Mesendoderm (in vitro differentiated cells): ENCODE measurements around the gene BEGAIN. TPM values are rescaled to one million over a fixed set of nuclear protein-coding genes. Genes with fewer than 3 reads are reported as not detected.
A peak's percentile ranks its signal among the peaks of the same experiment; 100 is the strongest.

Experiments used
- DNase-seq: peaks from one replicate; pipeline ENCODE4 v3.0.0; 2013
- H2AK5ac ChIP-seq: 2 replicates; pipeline ENCODE4 v1.6.1; 2013; ENCODE audit warnings: low read length, inconsistent platforms
- H2BK120ac ChIP-seq: 2 replicates; pipeline ENCODE4 v1.6.1; 2013; ENCODE audit warnings: low read depth, mild to moderate bottlenecking, low read length, moderate library complexity, mixed read lengths
- H2BK15ac ChIP-seq: replicated peaks from 2 replicates; pipeline ENCODE4 v1.6.1; 2013; ENCODE audit warnings: low read depth, mild to moderate bottlenecking, moderate library complexity
- H2BK5ac ChIP-seq: 2 replicates; pipeline ENCODE4 v1.6.1; 2013; ENCODE audit warnings: low read length, inconsistent platforms
- H3K18ac ChIP-seq: 2 replicates; pipeline ENCODE4 v1.6.1; 2013; ENCODE audit warnings: mild to moderate bottlenecking, low read length, mixed read lengths
- H3K23ac ChIP-seq: one replicate; pipeline ENCODE4 v1.6.1; 2013; ENCODE audit warnings: low read length
- H3K27ac ChIP-seq: 2 replicates; pipeline ENCODE4 v1.5.1; 2013; ENCODE audit warnings: low read depth, mild to moderate bottlenecking, inconsistent platforms, low read length, moderate library complexity
- H3K27me3 ChIP-seq: 2 replicates; pipeline ENCODE4 v1.6.1; 2013; ENCODE audit warnings: low read length, control low read depth, mild to moderate bottlenecking, inconsistent platforms; ENCODE audit not compliant: insufficient read depth, poor library complexity
- H3K36me3 ChIP-seq: 2 replicates; pipeline ENCODE4 v1.6.1; 2013; ENCODE audit warnings: low read length, inconsistent platforms; ENCODE audit not compliant: control insufficient read depth, insufficient read depth
- H3K4ac ChIP-seq: one replicate; pipeline ENCODE4 v1.6.1; 2013; ENCODE audit warnings: low read depth, mild to moderate bottlenecking, low read length, moderate library complexity
- H3K4me1 ChIP-seq: 2 replicates; pipeline ENCODE4 v1.6.1; 2013; ENCODE audit warnings: low read depth, low read length, inconsistent platforms; ENCODE audit not compliant: control insufficient read depth
- H3K4me2 ChIP-seq: 2 replicates; pipeline ENCODE4 v1.6.1; 2013; ENCODE audit warnings: low read length
- H3K4me3 ChIP-seq: 2 replicates; pipeline ENCODE4 v1.5.1; 2013; ENCODE audit warnings: mild to moderate bottlenecking, low read length
- H3K56ac ChIP-seq: one replicate; pipeline ENCODE4 v1.6.1; 2013; ENCODE audit warnings: low read length
- H3K79me1 ChIP-seq: 2 replicates; pipeline ENCODE4 v1.6.1; 2013; ENCODE audit warnings: low read length, inconsistent platforms
- H3K79me2 ChIP-seq: 2 replicates; pipeline ENCODE4 v1.6.1; 2013; ENCODE audit warnings: mild to moderate bottlenecking, low read length; ENCODE audit not compliant: control insufficient read depth, insufficient read depth
- H3K9ac ChIP-seq: 2 replicates; pipeline ENCODE4 v1.6.1; 2013; ENCODE audit warnings: low read length, inconsistent platforms
- H4K5ac ChIP-seq: one replicate; pipeline ENCODE4 v1.6.1; 2013; ENCODE audit warnings: low read length
- H4K8ac ChIP-seq: one replicate; pipeline ENCODE4 v1.6.1; 2013; ENCODE audit warnings: low read depth, mild to moderate bottlenecking, control low read depth, low read length, moderate library complexity
- WGBS: extraction: QIAGEN DNeasy Blood & Tissue Kit; methylation state at CpG from one replicate; pipeline ENCODE4 v1.1.7; 2013; ENCODE audit warnings: low lambda C conversion rate, missing lambda C conversion rate; ENCODE audit not compliant: insufficient coverage; ENCODE audit errors: extremely low coverage; 5-methylcytosine and 5-hydroxymethylcytosine counted together
- polyA plus RNA-seq, 2 experiments: library from polyadenylated mRNA; stranded (reverse); fragments of 200-250 nt; gene quantifications; one replicate each; pipeline ENCODE4 v1.2.3, GENCODE V29; 2013

BEGAIN gene
- 0.69 TPM for polyA plus RNA-seq (2013, experiment 1 of 2)
- 0.81 TPM for polyA plus RNA-seq (2013, experiment 2 of 2)

- Histone ChIP-seq H3K27me3 (peaks cover 5% of the 10 kb centered on the region), H3K4me3 (peak within 1 kb of the TSS; percentile 35), H2AK5ac (no peak within 1 kb of the TSS), H2BK120ac (no peak within 1 kb of the TSS), H2BK15ac (no peak within 1 kb of the TSS), H3K56ac (peak within 1 kb of the TSS; percentile 90), H3K4me2 (peak within 1 kb of the TSS; percentile 64), H3K23ac (peak within 1 kb of the TSS; percentile 45), H4K8ac (no peak within 1 kb of the TSS), H3K27ac (no peak within 1 kb of the TSS), H3K9ac (peak within 1 kb of the TSS; percentile 63), H4K5ac (no peak within 1 kb of the TSS), H3K4me1 (peaks cover 2% of the 10 kb centered on the region), H3K18ac (no peak within 1 kb of the TSS), H3K79me1 (no peaks in the 10 kb centered on the region), H2BK5ac (no peak within 1 kb of the TSS), H3K79me2 (no peaks in the 10 kb centered on the region), H3K4ac (no peak within 1 kb of the TSS), H3K36me3 (no peaks in the 10 kb centered on the region)
- no peak for DNase-seq
- no CpG with 5 or more reads among the region's 90 CpGs for WGBS
Observed at GRCh38 chr14:100587086-100587762, at the start of gene BEGAIN. Gene BEGAIN, minus strand, starts transcription at chr14:100587417. Its CDS starts 127 bp downstream, at chr14:100587290.

DNA sequence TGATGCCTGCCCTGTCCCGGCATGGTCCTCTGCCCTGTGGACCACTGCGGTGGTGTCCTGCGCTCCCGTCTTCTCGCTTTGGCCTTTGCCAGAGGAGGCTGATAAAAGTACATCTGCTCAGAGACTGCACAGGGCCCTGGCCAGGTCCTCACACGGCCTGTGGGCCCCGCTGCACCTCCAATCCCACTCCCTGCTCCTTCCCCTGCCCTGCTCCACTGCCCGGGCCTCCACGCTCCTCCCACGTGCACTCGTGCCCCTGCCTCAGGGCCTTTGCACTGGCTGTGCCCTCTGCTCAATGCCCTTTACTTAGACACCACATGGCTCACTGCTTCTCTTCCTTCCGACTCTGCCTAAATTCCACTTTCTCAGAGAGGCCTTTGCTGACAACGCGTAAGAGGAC, 49.3 kb upstream of the BEGAIN start:
- no peak for DNase-seq
- no peaks in the 10 kb centered on the region for H3K36me3 ChIP-seq
- H3K4me3 ChIP-seq: no peak overlapping the region
- no peak overlapping the region for H4K8ac ChIP-seq
- H2BK120ac ChIP-seq: no peak overlapping the region
- no peak overlapping the region for H3K18ac ChIP-seq
- H2BK15ac ChIP-seq: no peak overlapping the region
- H3K4ac ChIP-seq: no peak overlapping the region
- H3K79me1 ChIP-seq: no peaks in the 10 kb centered on the region
- no peak overlapping the region for H3K23ac ChIP-seq
- no peak overlapping the region for H2AK5ac ChIP-seq
- H3K79me2 ChIP-seq: no peaks in the 10 kb centered on the region
- no peaks in the 10 kb centered on the region for H3K27me3 ChIP-seq
- H3K4me2 ChIP-seq: no peak overlapping the region
- no CpG with 5 or more reads among the region's 14 CpGs for WGBS
- H3K4me1 ChIP-seq: no peaks in the 10 kb centered on the region
- no peak overlapping the region for H4K5ac ChIP-seq
- H3K56ac ChIP-seq: no peak overlapping the region
- H3K9ac ChIP-seq: no peak overlapping the region
- no peak overlapping the region for H3K27ac ChIP-seq
- H2BK5ac ChIP-seq: no peak overlapping the region

DNA sequence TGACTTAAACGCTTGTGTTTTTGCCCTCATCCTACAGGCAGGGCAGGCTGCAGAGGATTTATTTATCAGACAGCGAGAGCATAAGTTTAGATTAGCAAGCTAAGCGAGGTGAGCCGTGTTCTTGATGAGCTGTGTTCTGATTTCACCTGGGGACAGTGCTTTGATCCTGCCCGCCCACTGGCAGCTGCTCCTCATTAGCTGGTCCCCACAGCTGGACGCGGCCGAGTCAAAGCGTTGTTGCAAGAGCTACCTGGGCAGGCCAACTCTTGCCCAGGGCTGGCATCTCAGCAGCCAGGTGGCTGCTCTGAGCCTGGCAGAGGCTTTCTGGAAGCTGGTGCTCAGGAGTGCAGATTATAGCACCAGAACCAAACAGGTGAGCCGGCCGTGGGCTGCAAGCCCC, 46.8 kb upstream of the BEGAIN start:
- Histone ChIP-seq H3K79me1 (no peaks in the 10 kb centered on the region), H3K4me2 (no peak overlapping the region), H2AK5ac (no peak overlapping the region), H3K27me3 (no peaks in the 10 kb centered on the region), H3K9ac (no peak overlapping the region), H3K56ac (no peak overlapping the region), H3K79me2 (no peaks in the 10 kb centered on the region), H2BK120ac (no peak overlapping the region), H3K18ac (no peak overlapping the region), H2BK5ac (no peak overlapping the region), H3K4me3 (no peak overlapping the region), H3K4me1 (no peaks in the 10 kb centered on the region), H4K8ac (no peak overlapping the region), H2BK15ac (no peak overlapping the region), H3K23ac (no peak overlapping the region), H3K27ac (no peak overlapping the region), H3K36me3 (no peaks in the 10 kb centered on the region), H3K4ac (no peak overlapping the region), H4K5ac (no peak overlapping the region)
- DNase-seq: no peak
- no CpG with 5 or more reads among the region's 11 CpGs for WGBS

DNA sequence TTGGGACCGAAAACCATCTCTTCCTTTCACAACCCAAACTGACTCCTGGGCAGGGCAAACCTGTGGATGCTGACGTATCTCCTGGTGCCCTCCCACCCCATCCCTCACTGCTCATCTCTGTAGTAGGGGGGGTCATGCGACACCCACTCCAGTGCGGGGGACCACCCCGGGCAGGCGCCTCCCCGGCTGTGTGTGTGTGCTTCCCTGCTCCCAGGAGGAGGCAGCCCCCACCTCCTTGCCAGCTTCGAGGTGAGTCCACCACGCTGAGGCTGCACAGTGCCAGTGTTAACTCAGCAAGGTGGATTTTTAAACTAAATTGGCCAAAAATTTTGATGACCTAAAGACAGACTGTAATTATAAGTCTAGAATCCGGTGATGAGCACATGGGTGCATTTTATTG, 46.2 kb upstream of the BEGAIN start:
- Histone ChIP-seq H3K9ac (no peak overlapping the region), H3K23ac (no peak overlapping the region), H3K4me1 (no peaks in the 10 kb centered on the region), H3K18ac (no peak overlapping the region), H3K27me3 (no peaks in the 10 kb centered on the region), H3K56ac (no peak overlapping the region), H3K4ac (no peak overlapping the region), H4K5ac (no peak overlapping the region), H3K4me2 (no peak overlapping the region), H2BK5ac (no peak overlapping the region), H2AK5ac (no peak overlapping the region), H3K36me3 (no peaks in the 10 kb centered on the region), H3K4me3 (no peak overlapping the region), H3K79me1 (no peaks in the 10 kb centered on the region), H2BK120ac (no peak overlapping the region), H4K8ac (no peak overlapping the region), H3K79me2 (no peaks in the 10 kb centered on the region), H2BK15ac (no peak overlapping the region), H3K27ac (no peak overlapping the region)
- DNase-seq: no peak
- whole genome bisulfite sequencing: no CpG with 5 or more reads among the region's 10 CpGs

DNA sequence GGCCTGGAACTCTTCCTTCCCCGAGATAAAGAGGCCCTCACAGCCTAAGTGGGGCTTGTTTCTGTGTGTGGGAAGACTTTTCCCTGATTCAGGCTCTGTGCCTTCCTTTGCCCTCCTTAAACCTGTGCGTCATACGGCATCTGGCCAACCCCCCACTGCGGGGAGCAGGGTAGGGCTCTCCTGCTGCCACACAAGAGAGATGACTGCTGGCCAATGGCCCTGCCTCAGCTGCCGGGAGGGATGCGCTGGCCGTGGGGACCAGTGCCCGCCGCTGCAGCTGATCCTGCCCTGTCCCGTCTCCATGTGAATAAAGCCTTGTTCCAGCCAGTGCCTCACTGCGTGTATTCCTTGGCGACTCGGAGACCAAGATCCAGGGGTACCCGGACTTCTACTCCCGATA, 42.5 kb upstream of the BEGAIN start:
- Histone ChIP-seq H3K79me2 (no peaks in the 10 kb centered on the region), H2AK5ac (no peak overlapping the region), H3K18ac (no peak overlapping the region), H3K4me2 (no peak overlapping the region), H4K5ac (no peak overlapping the region), H2BK15ac (no peak overlapping the region), H3K79me1 (no peaks in the 10 kb centered on the region), H3K23ac (no peak overlapping the region), H2BK120ac (no peak overlapping the region), H2BK5ac (no peak overlapping the region), H3K27ac (no peak overlapping the region), H4K8ac (no peak overlapping the region), H3K56ac (no peak overlapping the region), H3K4me1 (no peaks in the 10 kb centered on the region), H3K36me3 (no peaks in the 10 kb centered on the region), H3K27me3 (no peaks in the 10 kb centered on the region), H3K9ac (no peak overlapping the region), H3K4ac (no peak overlapping the region), H3K4me3 (no peak overlapping the region)
- no CpG with 5 or more reads among the region's 15 CpGs for WGBS
- DNase-seq: no peak

DNA sequence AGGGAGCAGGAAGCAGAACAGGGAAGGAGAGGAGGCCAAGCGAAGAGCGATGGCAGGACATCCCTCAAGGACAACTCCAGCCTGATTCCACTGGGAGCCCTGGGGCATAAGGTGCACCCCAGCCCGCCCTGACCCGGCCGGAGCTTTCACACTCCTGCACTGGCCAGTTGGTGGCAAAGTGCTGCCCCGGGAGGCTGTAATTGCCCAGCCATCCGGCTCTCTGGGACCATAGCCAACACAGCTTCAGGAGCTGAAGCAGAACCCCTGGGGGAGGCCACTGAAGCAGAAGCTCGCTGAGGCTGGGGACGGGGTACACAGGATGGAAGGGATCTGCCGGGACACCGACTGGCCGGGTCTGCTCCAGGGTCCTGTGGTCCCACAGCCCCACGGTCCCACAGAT, 41.9 kb upstream of the BEGAIN start:
- no peak overlapping the region for H2AK5ac ChIP-seq
- H3K27me3 ChIP-seq: no peaks in the 10 kb centered on the region
- no peak overlapping the region for H4K8ac ChIP-seq
- no peak for DNase-seq
- no peaks in the 10 kb centered on the region for H3K79me2 ChIP-seq
- H3K4me3 ChIP-seq: no peak overlapping the region
- H2BK5ac ChIP-seq: no peak overlapping the region
- H3K4me2 ChIP-seq: no peak overlapping the region
- no CpG with 5 or more reads among the region's 13 CpGs for WGBS
- H3K4ac ChIP-seq: no peak overlapping the region
- H2BK120ac ChIP-seq: no peak overlapping the region
- no peak overlapping the region for H3K56ac ChIP-seq
- H3K9ac ChIP-seq: no peak overlapping the region
- H3K4me1 ChIP-seq: no peaks in the 10 kb centered on the region
- no peak overlapping the region for H3K27ac ChIP-seq
- no peak overlapping the region for H3K23ac ChIP-seq
- H2BK15ac ChIP-seq: no peak overlapping the region
- no peaks in the 10 kb centered on the region for H3K79me1 ChIP-seq
- no peak overlapping the region for H4K5ac ChIP-seq
- no peak overlapping the region for H3K18ac ChIP-seq
- no peaks in the 10 kb centered on the region for H3K36me3 ChIP-seq
